Fibroblast of lung (primary cell): ENCODE data around the gene ZSWIM6.

ENCODE experiments used
- EZH2 ChIP-seq: IDR thresholded peaks from 2 replicates; pipeline ENCODE4 v1.5.1; 2012; ENCODE audit warnings: low read length, control low read depth, mild to moderate bottlenecking; ENCODE audit errors: missing control alignments
- TF ChIP-seq, protein P1 (sequence below), 2 donors: IDR thresholded peaks in 1 of 2; conservative IDR thresholded peaks in 1 of 2; 1 replicate in 1 of 2; 2 replicates in 1 of 2; pipeline ENCODE4 v1.5.1; 2011 to 2012; ENCODE audit warnings: low read length in 2 of 2, control low read depth in 1 of 2, inconsistent platforms in 1 of 2, low read depth in 1 of 2, mild to moderate bottlenecking in 1 of 2

GRCh38 chr5:61319388-61320146 lies 12.5 kb upstream of the ZSWIM6 start:
- TF ChIP-seq, protein P1, sequence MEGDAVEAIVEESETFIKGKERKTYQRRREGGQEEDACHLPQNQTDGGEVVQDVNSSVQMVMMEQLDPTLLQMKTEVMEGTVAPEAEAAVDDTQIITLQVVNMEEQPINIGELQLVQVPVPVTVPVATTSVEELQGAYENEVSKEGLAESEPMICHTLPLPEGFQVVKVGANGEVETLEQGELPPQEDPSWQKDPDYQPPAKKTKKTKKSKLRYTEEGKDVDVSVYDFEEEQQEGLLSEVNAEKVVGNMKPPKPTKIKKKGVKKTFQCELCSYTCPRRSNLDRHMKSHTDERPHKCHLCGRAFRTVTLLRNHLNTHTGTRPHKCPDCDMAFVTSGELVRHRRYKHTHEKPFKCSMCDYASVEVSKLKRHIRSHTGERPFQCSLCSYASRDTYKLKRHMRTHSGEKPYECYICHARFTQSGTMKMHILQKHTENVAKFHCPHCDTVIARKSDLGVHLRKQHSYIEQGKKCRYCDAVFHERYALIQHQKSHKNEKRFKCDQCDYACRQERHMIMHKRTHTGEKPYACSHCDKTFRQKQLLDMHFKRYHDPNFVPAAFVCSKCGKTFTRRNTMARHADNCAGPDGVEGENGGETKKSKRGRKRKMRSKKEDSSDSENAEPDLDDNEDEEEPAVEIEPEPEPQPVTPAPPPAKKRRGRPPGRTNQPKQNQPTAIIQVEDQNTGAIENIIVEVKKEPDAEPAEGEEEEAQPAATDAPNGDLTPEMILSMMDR (conservative IDR thresholded peaks at IDR 0.05 in 1 of 2, IDR thresholded peaks at IDR 0.05 in 1 of 2; ENCODE audit: low read depth in 1 of 2, low read length in 2 of 2) = no peak
- no peak for TF ChIP-seq EZH2
